ENCODE results near the gene STIM1.

DNA sequence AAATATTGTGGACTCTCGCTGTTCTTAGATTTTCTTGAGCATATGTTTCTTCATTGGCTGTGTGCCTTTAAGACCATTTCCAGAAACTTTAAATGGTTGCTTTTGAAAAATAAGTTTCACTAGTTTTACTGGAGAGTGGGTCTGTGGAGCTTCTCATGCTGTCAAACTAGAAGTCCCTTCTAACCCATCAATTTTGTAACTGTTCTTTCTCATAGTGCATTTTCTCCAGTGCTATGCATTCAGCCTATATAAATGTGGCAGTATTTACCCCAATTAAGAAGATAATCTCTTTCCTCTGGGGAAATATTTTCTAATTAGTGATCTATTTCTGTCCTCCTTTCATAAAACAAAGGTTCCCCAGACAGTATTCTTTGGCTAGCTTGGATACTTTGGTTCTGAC lies 141.2 kb downstream of the STIM1 start:
- TF ChIP-seq, protein P1, sequence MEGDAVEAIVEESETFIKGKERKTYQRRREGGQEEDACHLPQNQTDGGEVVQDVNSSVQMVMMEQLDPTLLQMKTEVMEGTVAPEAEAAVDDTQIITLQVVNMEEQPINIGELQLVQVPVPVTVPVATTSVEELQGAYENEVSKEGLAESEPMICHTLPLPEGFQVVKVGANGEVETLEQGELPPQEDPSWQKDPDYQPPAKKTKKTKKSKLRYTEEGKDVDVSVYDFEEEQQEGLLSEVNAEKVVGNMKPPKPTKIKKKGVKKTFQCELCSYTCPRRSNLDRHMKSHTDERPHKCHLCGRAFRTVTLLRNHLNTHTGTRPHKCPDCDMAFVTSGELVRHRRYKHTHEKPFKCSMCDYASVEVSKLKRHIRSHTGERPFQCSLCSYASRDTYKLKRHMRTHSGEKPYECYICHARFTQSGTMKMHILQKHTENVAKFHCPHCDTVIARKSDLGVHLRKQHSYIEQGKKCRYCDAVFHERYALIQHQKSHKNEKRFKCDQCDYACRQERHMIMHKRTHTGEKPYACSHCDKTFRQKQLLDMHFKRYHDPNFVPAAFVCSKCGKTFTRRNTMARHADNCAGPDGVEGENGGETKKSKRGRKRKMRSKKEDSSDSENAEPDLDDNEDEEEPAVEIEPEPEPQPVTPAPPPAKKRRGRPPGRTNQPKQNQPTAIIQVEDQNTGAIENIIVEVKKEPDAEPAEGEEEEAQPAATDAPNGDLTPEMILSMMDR (IDR thresholded peaks at IDR 0.05), result no peak
- no peak for TF ChIP-seq RELA (CRISPR knock-in tag; IDR thresholded peaks at IDR 0.05; ENCODE audit: borderline replicate concordance)

All from WTC11 (cell line).